Uterus (tissue), 2 donors: ENCODE measurements around the gene HYKK.

Experiments used
- POLR2A ChIP-seq, 2 donors: fragments of 450-650 bp; IDR thresholded peaks; one replicate each; pipeline ENCODE4 v1.6.1; 2016; ENCODE audit warnings: antibody characterized with exemption in 2 of 2, mild to moderate bottlenecking in 1 of 2, moderate library complexity in 1 of 2
- TF ChIP-seq, protein P1 (sequence below), 4 experiments: fragments of 200-600 bp in 2 of 4; fragments of 450-650 bp in 2 of 4; sonication (generic) in 2 of 4; IDR thresholded peaks; one replicate each; pipeline ENCODE4 v1.5.1; 2016 to 2019; ENCODE audit warnings: antibody characterized with exemption in 4 of 4, mild to moderate bottlenecking in 2 of 4, moderate library complexity in 1 of 4

- TF ChIP-seq, protein P1, sequence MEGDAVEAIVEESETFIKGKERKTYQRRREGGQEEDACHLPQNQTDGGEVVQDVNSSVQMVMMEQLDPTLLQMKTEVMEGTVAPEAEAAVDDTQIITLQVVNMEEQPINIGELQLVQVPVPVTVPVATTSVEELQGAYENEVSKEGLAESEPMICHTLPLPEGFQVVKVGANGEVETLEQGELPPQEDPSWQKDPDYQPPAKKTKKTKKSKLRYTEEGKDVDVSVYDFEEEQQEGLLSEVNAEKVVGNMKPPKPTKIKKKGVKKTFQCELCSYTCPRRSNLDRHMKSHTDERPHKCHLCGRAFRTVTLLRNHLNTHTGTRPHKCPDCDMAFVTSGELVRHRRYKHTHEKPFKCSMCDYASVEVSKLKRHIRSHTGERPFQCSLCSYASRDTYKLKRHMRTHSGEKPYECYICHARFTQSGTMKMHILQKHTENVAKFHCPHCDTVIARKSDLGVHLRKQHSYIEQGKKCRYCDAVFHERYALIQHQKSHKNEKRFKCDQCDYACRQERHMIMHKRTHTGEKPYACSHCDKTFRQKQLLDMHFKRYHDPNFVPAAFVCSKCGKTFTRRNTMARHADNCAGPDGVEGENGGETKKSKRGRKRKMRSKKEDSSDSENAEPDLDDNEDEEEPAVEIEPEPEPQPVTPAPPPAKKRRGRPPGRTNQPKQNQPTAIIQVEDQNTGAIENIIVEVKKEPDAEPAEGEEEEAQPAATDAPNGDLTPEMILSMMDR (IDR thresholded peaks at IDR 0.05) = no peak
- no peak for TF ChIP-seq POLR2A (IDR thresholded peaks at IDR 0.05)
These were observed 19.9 kb downstream of the HYKK start for GRCh38 chr15:78527325-78527724.
